DMS114 treated with DMSO at 0.1 percent for 48 hours (cell line): ENCODE measurements around the gene HKDC1.
"Not testable (repeated sequence)": the region's sequence is repeated elsewhere in the genome, so short reads cannot be mapped to it uniquely, and the experiment has no call there.

Experiments
- DNase-seq: peaks from one replicate; lab custom pipeline; 2025; ENCODE audit not compliant: unreplicated experiment; lab: John Stamatoyannopoulos, UW

The HKDC1 gene

GRCh38 chr10:69278446-69278963, 58.4 kb downstream of the HKDC1 start, which contains the start of gene HK1:
Gene HK1, plus strand, starts transcription at chr10:69278496.
- DNase-seq, result no peak

- DNase-seq, result no peak
Measured at GRCh38 chr10:69279110-69279509, 59.0 kb downstream of the HKDC1 start.

- DNase-seq, result no peak
Measured at GRCh38 chr10:69281507-69282413, 61.6 kb downstream of the HKDC1 start.

- DNase-seq, result not testable (repeated sequence)
Measured at GRCh38 chr10:69284402-69284801, 64.3 kb downstream of the HKDC1 start.

- DNase-seq, result no peak
Measured at GRCh38 chr10:69285699-69286098, 65.6 kb downstream of the HKDC1 start.

GRCh38 chr10:69287181-69287580, 67.0 kb downstream of the HKDC1 start:
- DNase-seq, result no peak

- DNase-seq, result no peak
Measured at GRCh38 chr10:69290993-69291392, 70.9 kb downstream of the HKDC1 start.

- no peak for DNase-seq
Measured at GRCh38 chr10:69292459-69292858, 72.3 kb downstream of the HKDC1 start.

GRCh38 chr10:69295027-69295636, 75.0 kb downstream of the HKDC1 start:
- no peak for DNase-seq

GRCh38 chr10:69303632-69304051, 83.5 kb downstream of the HKDC1 start:
- DNase-seq, result no peak

GRCh38 chr10:69306421-69306820, 86.3 kb downstream of the HKDC1 start:
- no peak for DNase-seq

- DNase-seq, result no peak
Measured at GRCh38 chr10:69307434-69307833, 87.3 kb downstream of the HKDC1 start.

GRCh38 chr10:69308304-69308703, 88.2 kb downstream of the HKDC1 start:
- DNase-seq, result not testable (repeated sequence)

GRCh38 chr10:69311309-69311708, 91.2 kb downstream of the HKDC1 start:
- DNase-seq, result no peak

GRCh38 chr10:69312528-69312927, 92.4 kb downstream of the HKDC1 start:
- DNase-seq, result no peak

- DNase-seq, result no peak
Measured at GRCh38 chr10:69315100-69315542, 95.0 kb downstream of the HKDC1 start.

GRCh38 chr10:69315610-69316312, 95.6 kb downstream of the HKDC1 start:
- no peak for DNase-seq

- DNase-seq, result no peak
Measured at GRCh38 chr10:69316313-69317059, 96.4 kb downstream of the HKDC1 start.
